HEK293T (cell line): ENCODE results near the gene SELP.

Experiments
- CTCF ChIA-PET: fragments of 350-600 bp; formaldehyde crosslinking; extraction: SDS; loops from one replicate; lab custom pipeline; 2021; ENCODE audit warnings: antibody characterized with exemption, inconsistent platforms; lab: Yijun Ruan, JAX
- POLR2A ChIA-PET: fragments of 350-600 bp; formaldehyde crosslinking; extraction: SDS; loops from one replicate; lab custom pipeline; 2020; ENCODE audit warnings: antibody characterized with exemption, inconsistent platforms; lab: Yijun Ruan, JAX
- DNase-seq: peaks from one replicate; pipeline ENCODE4 v3.0.0; 2012; ENCODE audit warnings: mixed read lengths; ENCODE audit errors: extremely low spot score
- ARNT ChIP-seq: fragments of 450-650 bp; IDR thresholded peaks from 2 replicates; pipeline ENCODE4 v1.6.1; 2017; ENCODE audit warnings: mild to moderate bottlenecking
- BHLHE40 ChIP-seq: fragments of 450-650 bp; IDR thresholded peaks from 2 replicates; pipeline ENCODE4 v1.6.1; 2016; ENCODE audit warnings: mild to moderate bottlenecking, moderate library complexity, borderline replicate concordance
- FOXK2 ChIP-seq: fragments of 450-650 bp; IDR thresholded peaks from 2 replicates; pipeline ENCODE4 v1.6.1; 2016; ENCODE audit warnings: mild to moderate bottlenecking
- FOXM1 ChIP-seq: fragments of 450-650 bp; IDR thresholded peaks from 2 replicates; pipeline ENCODE4 v1.6.1; 2017; ENCODE audit warnings: mild to moderate bottlenecking, borderline replicate concordance
- HDGF ChIP-seq: fragments of 450-650 bp; IDR thresholded peaks from 2 replicates; pipeline ENCODE4 v1.6.1; 2017; ENCODE audit warnings: antibody characterized with exemption, borderline replicate concordance
- LEF1 ChIP-seq: fragments of 450-650 bp; IDR thresholded peaks from 2 replicates; pipeline ENCODE4 v1.6.1; 2017; ENCODE audit warnings: mild to moderate bottlenecking, borderline replicate concordance
- SP1 ChIP-seq: fragments of 450-650 bp; IDR thresholded peaks from 2 replicates; pipeline ENCODE4 v1.6.1; 2017
- SUZ12 ChIP-seq: fragments of 450-650 bp; IDR thresholded peaks from 2 replicates; pipeline ENCODE4 v1.6.1; 2016; ENCODE audit warnings: mild to moderate bottlenecking
- TARDBP ChIP-seq: fragments of 450-650 bp; IDR thresholded peaks from 2 replicates; pipeline ENCODE4 v1.6.1; 2016
- ZNF384 ChIP-seq: fragments of 450-650 bp; IDR thresholded peaks from 2 replicates; pipeline ENCODE4 v1.6.1; 2016
- TF ChIP-seq, protein P1 (sequence below): fragments of 450-650 bp; IDR thresholded peaks from 2 replicates; pipeline ENCODE4 v1.6.1; 2016

The SELP gene

DNA sequence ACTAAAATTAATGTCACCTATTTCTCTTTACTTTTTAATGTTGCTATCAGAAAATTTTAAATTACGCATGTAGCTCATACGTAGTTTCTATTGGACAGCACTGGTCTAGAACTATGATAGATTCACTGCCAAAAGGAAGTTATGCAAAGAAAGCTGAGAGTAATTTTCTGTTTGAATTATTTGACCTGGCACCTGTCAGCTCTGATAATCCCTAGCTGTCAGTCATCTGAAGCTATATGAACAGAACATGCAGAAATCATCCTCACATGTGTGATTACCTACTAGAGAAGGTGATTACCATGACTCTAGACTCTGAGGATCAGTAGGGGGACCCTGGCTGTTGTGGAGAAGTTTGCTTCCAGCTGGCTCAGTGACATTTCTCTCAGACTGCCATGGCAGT is 84.5 kb downstream of the SELP start:
- TF ChIP-seq TARDBP (no peak), ZNF384 (no peak), SP1 (no peak), BHLHE40 (no peak), SUZ12 (no peak)
- CTCF ChIA-PET, result interaction anchor here (1.0 kb wide), 1 partner anchor 79 kb away, joined by 3 read pairs; no protein-coding TSS in a partner anchor
- DNase-seq, result no peak
- POLR2A ChIA-PET, result no interaction called here

DNA sequence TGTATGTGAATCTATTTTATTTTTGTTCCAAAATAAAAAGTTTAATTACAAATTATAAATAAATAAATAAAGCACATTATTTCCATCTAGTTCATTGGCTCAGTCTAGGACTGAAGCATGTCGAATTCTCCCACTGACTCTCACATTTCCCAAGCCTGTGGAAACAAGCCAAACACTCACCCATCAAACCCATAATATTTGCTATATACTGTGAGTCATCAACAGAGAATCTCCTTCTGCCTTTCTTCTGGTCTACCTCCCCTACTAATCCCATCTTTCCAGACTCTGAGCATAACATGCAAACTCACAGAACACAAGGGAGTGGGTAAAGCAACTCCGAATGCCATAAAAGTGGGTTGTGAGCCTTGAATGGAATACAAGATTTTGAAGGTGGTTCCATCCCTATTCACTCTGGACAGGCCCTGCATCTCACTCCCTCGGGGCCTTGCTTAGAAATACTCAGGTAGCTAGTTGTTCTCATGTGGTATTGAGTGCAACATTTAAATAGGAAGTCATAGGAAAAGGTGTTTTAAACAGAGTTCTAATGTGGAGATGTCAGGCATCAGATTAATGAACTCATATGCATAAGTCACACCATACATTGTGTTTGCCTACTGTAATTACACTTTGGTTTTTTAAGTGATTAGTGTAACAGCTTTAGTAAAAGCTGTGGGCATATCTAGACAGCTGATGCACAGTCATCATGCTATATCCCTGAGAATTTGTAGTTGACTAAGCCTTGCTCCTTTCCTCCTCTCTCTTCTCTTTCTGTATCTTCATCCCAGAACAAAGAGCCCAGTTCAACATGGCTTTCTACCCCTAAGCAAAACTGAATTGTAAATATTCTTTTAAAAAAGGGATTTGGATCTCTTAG is 90.7 kb downstream of the SELP start:
- TF ChIP-seq SUZ12, result no peak
- no peak for TF ChIP-seq LEF1
- no peak for TF ChIP-seq ARNT
- TF ChIP-seq FOXM1, result no peak
- TF ChIP-seq HDGF, result no peak
- no peak for TF ChIP-seq FOXK2
- TF ChIP-seq, protein P1, sequence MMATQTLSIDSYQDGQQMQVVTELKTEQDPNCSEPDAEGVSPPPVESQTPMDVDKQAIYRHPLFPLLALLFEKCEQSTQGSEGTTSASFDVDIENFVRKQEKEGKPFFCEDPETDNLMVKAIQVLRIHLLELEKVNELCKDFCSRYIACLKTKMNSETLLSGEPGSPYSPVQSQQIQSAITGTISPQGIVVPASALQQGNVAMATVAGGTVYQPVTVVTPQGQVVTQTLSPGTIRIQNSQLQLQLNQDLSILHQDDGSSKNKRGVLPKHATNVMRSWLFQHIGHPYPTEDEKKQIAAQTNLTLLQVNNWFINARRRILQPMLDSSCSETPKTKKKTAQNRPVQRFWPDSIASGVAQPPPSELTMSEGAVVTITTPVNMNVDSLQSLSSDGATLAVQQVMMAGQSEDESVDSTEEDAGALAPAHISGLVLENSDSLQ, result no peak
- ChIA-PET POLR2A (no interaction called here), CTCF (no interaction called here)
- no peak for DNase-seq
